GM12874 (cell line): ENCODE results near the gene MARCHF3.

ENCODE experiments used
- CTCF ChIP-seq: IDR thresholded peaks from 2 replicates; pipeline ENCODE4 v1.5.1; 2011; ENCODE audit warnings: low read depth, mild to moderate bottlenecking, control low read depth, low read length, moderate library complexity; ENCODE audit not compliant: insufficient read depth

The MARCHF3 gene

GRCh38 chr5:126937771-126938170 lies 92.6 kb downstream of the MARCHF3 start:
- no peak for TF ChIP-seq CTCF

GRCh38 chr5:126936775-126937418 lies 93.5 kb downstream of the MARCHF3 start:
- TF ChIP-seq CTCF, result no peak

- no peak for TF ChIP-seq CTCF
Observed at GRCh38 chr5:126931963-126932660, 98.2 kb downstream of the MARCHF3 start.

- TF ChIP-seq CTCF, result no peak
Observed at GRCh38 chr5:126928041-126928440, 102.3 kb downstream of the MARCHF3 start.

GRCh38 chr5:126927429-126927828 lies 102.9 kb downstream of the MARCHF3 start:
- TF ChIP-seq CTCF, result no peak

- no peak for TF ChIP-seq CTCF
Observed at GRCh38 chr5:126926187-126926586, 104.2 kb downstream of the MARCHF3 start.

- no peak for TF ChIP-seq CTCF
Observed at GRCh38 chr5:126925482-126925881, 104.9 kb downstream of the MARCHF3 start.
